Gastrocnemius medialis (tissue), 4 donors: Measurements from ENCODE around the gene PROSER2. TPM values are rescaled to one million over a fixed set of nuclear protein-coding genes. Genes with fewer than 3 reads are reported as not detected.

Experiments
- ATAC-seq, 2 donors: fragments of 150-250 bp; one replicate each; pipeline ENCODE4 v1.9.1; 2016
- DNase-seq, 2 donors: peaks; one replicate each; pipeline ENCODE4 v3.0.0-alpha.2; 2019
- H3K27ac ChIP-seq, 4 donors: fragments of 200-600 bp; sonication (generic); 1 replicate in 1 of 4; 2 replicates in 3 of 4; pipeline ENCODE4 v1.5.1; 2016 to 2018; ENCODE audit warnings: mild to moderate bottlenecking in 2 of 4, moderate library complexity in 1 of 4
- H3K27me3 ChIP-seq, 3 donors: fragments of 200-600 bp; sonication (generic) in 2 of 3; 1 replicate in 1 of 3; 2 replicates in 2 of 3; pipeline versions ENCODE4 v1.5.1 to v1.6.0; 2016 to 2019; ENCODE audit warnings: mild to moderate bottlenecking in 1 of 3, moderate library complexity in 1 of 3
- H3K36me3 ChIP-seq, 2 donors: fragments of 200-600 bp; sonication (generic) in 1 of 2; one replicate each; pipeline ENCODE4 v1.5.1; 2017 to 2018
- H3K4me1 ChIP-seq, 2 donors: fragments of 200-600 bp; sonication (generic) in 1 of 2; one replicate each; pipeline ENCODE4 v1.5.1; 2016 to 2017; ENCODE audit warnings: mild to moderate bottlenecking in 2 of 2
- H3K4me3 ChIP-seq, 4 donors: fragments of 200-600 bp; sonication (generic) in 3 of 4; 1 replicate in 1 of 4; 2 replicates in 3 of 4; pipeline ENCODE4 v1.5.1; 2016 to 2019; ENCODE audit warnings: mild to moderate bottlenecking in 2 of 4
- H3K9me3 ChIP-seq, 3 donors: fragments of 200-600 bp; sonication (generic) in 2 of 3; 1 replicate in 1 of 3; 2 replicates in 2 of 3; pipeline ENCODE4 v1.5.1; 2016 to 2019
- POLR2A ChIP-seq, 2 donors: fragments of 450-650 bp; IDR thresholded peaks; one replicate each; pipeline ENCODE4 v1.6.1; 2017; ENCODE audit warnings: antibody characterized with exemption in 2 of 2, mild to moderate bottlenecking in 2 of 2, moderate library complexity in 2 of 2
- in situ Hi-C, 4 donors: fragments of 200-750 bp; cut with MboI; loops; one replicate each; pipeline versions ENCODE4 v1.15.0 to v1.8.0; 2017; ENCODE audit warnings: low sequenced_read_pairs in 4 of 4
- intact Hi-C: fragments of 100-400 bp; cut with DNase I; formaldehyde crosslinking; loops from one replicate; pipeline ENCODE4 v1.15.1; 2023; ENCODE audit warnings: low total_unique reads
- total RNA-seq, 4 donors: library from RNA; depleted of rRNA; stranded (reverse); fragments of >200 nt; gene quantifications; one replicate each; pipeline versions ENCODE4 v1.1.0 to v1.2.3, GENCODE V29; 2016
- TF ChIP-seq, protein P1 (sequence below), 5 experiments: fragments of 450-650 bp in 3 of 5; fragments of 200-600 bp in 2 of 5; sonication (generic) in 2 of 5; IDR thresholded peaks in 4 of 5; conservative IDR thresholded peaks in 1 of 5; 1 replicate in 4 of 5; 2 replicates in 1 of 5; pipeline ENCODE4 v1.5.1; 2016 to 2019; ENCODE audit warnings: antibody characterized with exemption in 5 of 5, mild to moderate bottlenecking in 3 of 5, moderate library complexity in 3 of 5

Gene PROSER2
- total RNA-seq, 4 donors from 2014 or later, result 0.88 to 3.4 (median 1.4) TPM

DNA sequence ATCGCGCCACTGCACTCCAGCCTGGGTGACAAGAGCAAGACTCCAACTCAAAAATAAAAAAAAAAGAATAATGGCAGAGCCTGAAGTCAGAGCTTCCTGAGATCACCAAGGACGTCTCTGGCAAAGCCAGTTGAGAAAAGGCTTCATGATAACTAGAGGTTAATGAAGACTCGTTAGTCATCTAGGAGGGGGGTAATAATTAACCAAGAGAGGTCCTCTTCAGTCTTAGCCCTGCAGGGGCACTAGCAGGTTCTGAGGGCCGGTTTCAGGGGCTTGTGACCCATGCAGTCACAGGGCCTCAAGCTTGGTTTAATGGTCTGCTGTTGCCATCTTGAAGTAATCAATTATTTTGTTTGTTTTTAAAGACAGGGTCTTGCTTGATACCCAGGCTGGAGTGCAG lies 28.6 kb upstream of the PROSER2 start:
- no peak overlapping the region for H3K27ac ChIP-seq
- DNase-seq (no peak), ATAC-seq (no peak)
- intact Hi-C loops (no loop called here), in situ Hi-C loops (loop anchor here in 2 of 4 donors (25.0 kb wide), 1 partner anchor 193 kb away; no protein-coding TSS in a partner anchor)
- H3K36me3 ChIP-seq, result no peaks in the 10 kb centered on the region
- no peaks in the 10 kb centered on the region for H3K9me3 ChIP-seq
- no peak overlapping the region for H3K4me3 ChIP-seq
- H3K27me3 ChIP-seq, result no peaks in the 10 kb centered on the region
- no peaks in the 10 kb centered on the region for H3K4me1 ChIP-seq
- TF ChIP-seq POLR2A (IDR thresholded peaks at IDR 0.05), result no peak
- TF ChIP-seq, protein P1, sequence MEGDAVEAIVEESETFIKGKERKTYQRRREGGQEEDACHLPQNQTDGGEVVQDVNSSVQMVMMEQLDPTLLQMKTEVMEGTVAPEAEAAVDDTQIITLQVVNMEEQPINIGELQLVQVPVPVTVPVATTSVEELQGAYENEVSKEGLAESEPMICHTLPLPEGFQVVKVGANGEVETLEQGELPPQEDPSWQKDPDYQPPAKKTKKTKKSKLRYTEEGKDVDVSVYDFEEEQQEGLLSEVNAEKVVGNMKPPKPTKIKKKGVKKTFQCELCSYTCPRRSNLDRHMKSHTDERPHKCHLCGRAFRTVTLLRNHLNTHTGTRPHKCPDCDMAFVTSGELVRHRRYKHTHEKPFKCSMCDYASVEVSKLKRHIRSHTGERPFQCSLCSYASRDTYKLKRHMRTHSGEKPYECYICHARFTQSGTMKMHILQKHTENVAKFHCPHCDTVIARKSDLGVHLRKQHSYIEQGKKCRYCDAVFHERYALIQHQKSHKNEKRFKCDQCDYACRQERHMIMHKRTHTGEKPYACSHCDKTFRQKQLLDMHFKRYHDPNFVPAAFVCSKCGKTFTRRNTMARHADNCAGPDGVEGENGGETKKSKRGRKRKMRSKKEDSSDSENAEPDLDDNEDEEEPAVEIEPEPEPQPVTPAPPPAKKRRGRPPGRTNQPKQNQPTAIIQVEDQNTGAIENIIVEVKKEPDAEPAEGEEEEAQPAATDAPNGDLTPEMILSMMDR (IDR thresholded peaks at IDR 0.05 in 4 of 5, conservative IDR thresholded peaks at IDR 0.05 in 1 of 5), result no peak

DNA sequence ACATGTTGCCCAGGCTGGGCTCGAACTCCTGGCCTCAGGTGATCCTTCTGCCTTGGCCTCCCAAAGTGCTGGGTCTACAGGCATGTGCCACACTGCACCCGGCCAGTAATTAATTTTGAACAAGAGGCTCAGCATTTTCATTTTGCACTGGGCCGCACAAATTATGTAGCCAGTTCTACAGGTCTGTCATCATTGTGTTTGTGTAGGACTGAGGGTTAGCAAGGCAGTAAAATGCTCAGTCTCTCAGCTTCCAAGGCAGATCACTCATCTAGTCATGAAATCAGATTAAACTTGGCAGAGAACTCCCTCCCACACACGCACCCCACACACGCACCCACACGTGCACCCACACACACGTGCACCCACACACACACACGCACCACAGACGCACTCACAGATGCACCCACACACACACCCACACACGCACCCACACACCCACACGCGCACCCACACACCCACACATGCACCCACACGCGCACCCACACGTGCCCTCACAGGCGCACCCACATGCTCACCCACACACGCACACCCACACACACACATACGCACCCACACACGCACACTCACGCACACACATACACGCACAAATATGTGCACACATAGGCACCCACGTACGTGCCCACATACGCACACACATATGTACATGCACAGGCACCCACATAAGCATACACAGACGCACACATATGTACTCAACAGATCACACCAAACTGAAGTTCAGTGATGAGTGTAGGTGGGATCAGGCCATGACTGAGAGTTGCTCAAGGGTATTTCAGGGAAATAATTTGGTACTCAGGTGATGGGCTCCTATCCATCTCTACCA lies 27.8 kb upstream of the PROSER2 start:
- no peaks in the 10 kb centered on the region for H3K4me1 ChIP-seq
- in situ Hi-C loops (loop anchor here in 2 of 4 donors (25.0 kb wide), 1 partner anchor 192 kb away; no protein-coding TSS in a partner anchor), intact Hi-C loops (no loop called here)
- H3K9me3 ChIP-seq, result no peaks in the 10 kb centered on the region
- H3K4me3 ChIP-seq, result no peak overlapping the region
- no peak for TF ChIP-seq POLR2A (IDR thresholded peaks at IDR 0.05)
- TF ChIP-seq, protein P1 (IDR thresholded peaks at IDR 0.05 in 4 of 5, conservative IDR thresholded peaks at IDR 0.05 in 1 of 5), result no peak
- no peaks in the 10 kb centered on the region for H3K36me3 ChIP-seq
- DNase-seq, result no peak
- no peaks in the 10 kb centered on the region for H3K27me3 ChIP-seq
- no peak overlapping the region for H3K27ac ChIP-seq
- ATAC-seq, result no peak

DNA sequence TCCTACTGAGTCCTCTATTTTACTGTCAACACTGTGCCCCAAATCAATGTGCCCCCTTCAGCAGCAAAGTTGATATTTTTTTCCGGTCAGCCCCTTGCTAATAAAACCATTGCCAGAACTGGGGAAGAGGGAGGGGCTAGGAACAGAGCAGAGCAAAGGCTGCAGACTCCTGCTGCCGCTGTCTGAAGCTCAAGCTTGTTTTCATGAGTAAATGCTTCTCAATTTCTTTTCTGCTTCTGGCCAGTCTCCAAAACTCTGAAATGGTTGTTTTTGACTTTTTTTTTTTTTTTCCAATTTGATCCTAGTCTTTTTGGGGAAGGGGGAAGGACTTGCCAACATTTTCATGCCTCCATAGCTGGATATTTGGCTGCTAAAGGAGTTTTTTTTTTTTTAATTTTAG lies 26.7 kb upstream of the PROSER2 start:
- H3K4me1 ChIP-seq, result no peaks in the 10 kb centered on the region
- no peak overlapping the region for H3K4me3 ChIP-seq
- H3K27ac ChIP-seq, result no peak overlapping the region
- intact Hi-C loops (no loop called here), in situ Hi-C loops (loop anchor here in 2 of 4 donors (25.0 kb wide), 1 partner anchor 191 kb away; no protein-coding TSS in a partner anchor)
- H3K9me3 ChIP-seq, result no peaks in the 10 kb centered on the region
- no peak for DNase-seq
- TF ChIP-seq POLR2A (IDR thresholded peaks at IDR 0.05), result no peak
- TF ChIP-seq, protein P1 (IDR thresholded peaks at IDR 0.05 in 4 of 5, conservative IDR thresholded peaks at IDR 0.05 in 1 of 5), result no peak
- ATAC-seq, result no peak
- H3K36me3 ChIP-seq, result no peaks in the 10 kb centered on the region
- H3K27me3 ChIP-seq, result no peaks in the 10 kb centered on the region

DNA sequence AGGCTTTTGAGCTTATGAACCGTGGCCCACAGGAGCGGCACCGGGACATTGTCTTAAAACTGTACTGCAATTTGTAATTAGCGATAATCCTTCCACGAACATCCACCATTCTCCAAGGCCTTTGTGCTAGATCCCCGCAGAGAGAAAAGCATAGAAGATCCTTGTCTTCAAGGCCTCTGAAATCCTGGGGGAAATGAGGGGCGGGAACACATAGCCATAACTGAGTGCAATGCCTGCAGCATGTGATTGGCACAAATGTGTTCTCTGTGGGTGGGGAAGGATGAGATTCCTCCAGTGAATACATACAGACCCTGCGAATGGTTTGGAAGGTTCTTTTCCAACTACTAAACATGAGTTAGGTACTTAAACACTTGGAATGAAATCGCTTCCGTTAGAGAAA lies 25.9 kb upstream of the PROSER2 start:
- no peaks in the 10 kb centered on the region for H3K4me1 ChIP-seq
- ATAC-seq (no peak), DNase-seq (no peak)
- in situ Hi-C loops (loop anchor here in 2 of 4 donors (25.0 kb wide), 1 partner anchor 190 kb away; no protein-coding TSS in a partner anchor), intact Hi-C loops (no loop called here)
- H3K36me3 ChIP-seq, result no peaks in the 10 kb centered on the region
- H3K4me3 ChIP-seq, result no peak overlapping the region
- TF ChIP-seq, protein P1 (IDR thresholded peaks at IDR 0.05 in 4 of 5, conservative IDR thresholded peaks at IDR 0.05 in 1 of 5), result no peak
- no peak for TF ChIP-seq POLR2A (IDR thresholded peaks at IDR 0.05)
- H3K27ac ChIP-seq, result no peak overlapping the region
- H3K9me3 ChIP-seq, result no peaks in the 10 kb centered on the region
- no peaks in the 10 kb centered on the region for H3K27me3 ChIP-seq
